Loucy (cell line): ENCODE data around the gene CUX1.
A peak's percentile ranks its signal among the peaks of the same experiment; 100 is the strongest.

Source experiments
- H2AFZ ChIP-seq: fragments of 200-600 bp; sonication (generic); 2 replicates; pipeline ENCODE4 v1.6.0; 2016; ENCODE audit warnings: antibody characterized with exemption, mild to moderate bottlenecking, low read length, moderate library complexity
- H3F3A ChIP-seq: fragments of 200-600 bp; 2 replicates; pipeline ENCODE4 v1.6.0; 2016; ENCODE audit warnings: antibody characterized with exemption, low read depth, mild to moderate bottlenecking
- H3K27me3 ChIP-seq: fragments of 200-600 bp; sonication (generic); 2 replicates; pipeline ENCODE4 v1.6.1; 2014; ENCODE audit warnings: low read length, mild to moderate bottlenecking; ENCODE audit not compliant: insufficient read depth, poor library complexity, severe bottlenecking
- H3K36me3 ChIP-seq: fragments of 200-600 bp; sonication (generic); 2 replicates; pipeline ENCODE4 v1.6.1; 2016; ENCODE audit warnings: low read length; ENCODE audit not compliant: insufficient read depth
- H3K4me1 ChIP-seq: fragments of 200-600 bp; sonication (generic); 2 replicates; pipeline ENCODE4 v1.5.1; 2014; ENCODE audit warnings: low read length, mild to moderate bottlenecking; ENCODE audit not compliant: insufficient read depth, poor library complexity, severe bottlenecking
- H3K4me2 ChIP-seq: fragments of 200-600 bp; sonication (generic); 2 replicates; pipeline ENCODE4 v1.6.0; 2014; ENCODE audit warnings: antibody characterized with exemption, low read length, low read depth, mild to moderate bottlenecking; ENCODE audit not compliant: poor library complexity, severe bottlenecking
- H3K4me3 ChIP-seq: fragments of 200-600 bp; sonication (generic); 2 replicates; pipeline ENCODE4 v1.5.1; 2014; ENCODE audit warnings: low read length, mild to moderate bottlenecking, mixed read lengths; ENCODE audit not compliant: poor library complexity, severe bottlenecking
- H3K79me2 ChIP-seq: fragments of 200-600 bp; sonication (generic); 2 replicates; pipeline ENCODE4 v1.6.1; 2014; ENCODE audit warnings: low read length; ENCODE audit not compliant: insufficient read depth
- H3K9ac ChIP-seq: fragments of 200-600 bp; sonication (generic); 2 replicates; pipeline ENCODE4 v1.6.0; 2014; ENCODE audit warnings: mild to moderate bottlenecking, low read depth, low read length, moderate library complexity; ENCODE audit not compliant: poor library complexity, severe bottlenecking
- H3K9me2 ChIP-seq: fragments of 200-600 bp; sonication (generic); replicated peaks from 2 replicates; pipeline ENCODE4 v1.6.1; 2016; ENCODE audit warnings: low read depth, low read length, mixed read lengths
- H3K9me3 ChIP-seq: fragments of 200-600 bp; sonication (generic); 2 replicates; pipeline ENCODE4 v1.6.1; 2014; ENCODE audit warnings: mild to moderate bottlenecking, antibody characterized with exemption, low read length, low read depth; ENCODE audit not compliant: insufficient read depth
- H4K20me1 ChIP-seq: fragments of 200-600 bp; sonication (generic); 2 replicates; pipeline ENCODE4 v1.6.0; 2014; ENCODE audit warnings: antibody characterized with exemption, low read length, mild to moderate bottlenecking; ENCODE audit not compliant: insufficient read depth, poor library complexity, severe bottlenecking
- EZH2phosphoT487 ChIP-seq: fragments of 200-600 bp; IDR thresholded peaks from 2 replicates; pipeline ENCODE4 v1.6.1; 2018; ENCODE audit warnings: antibody characterized with exemption, mild to moderate bottlenecking, moderate library complexity, borderline replicate concordance
- TF ChIP-seq, protein P1 (sequence below): fragments of 200-600 bp; sonication (generic); conservative IDR thresholded peaks from 2 replicates; pipeline ENCODE4 v1.5.1; 2014; ENCODE audit warnings: mild to moderate bottlenecking, antibody characterized with exemption, low read length

CUX1 gene

GRCh38 chr7:101989101-101989500 lies 171.7 kb downstream of the CUX1 start:
- peaks cover 18% of the 10 kb centered on the region for H4K20me1 ChIP-seq
- no peak overlapping the region for H3K9ac ChIP-seq
- TF ChIP-seq, protein P1, sequence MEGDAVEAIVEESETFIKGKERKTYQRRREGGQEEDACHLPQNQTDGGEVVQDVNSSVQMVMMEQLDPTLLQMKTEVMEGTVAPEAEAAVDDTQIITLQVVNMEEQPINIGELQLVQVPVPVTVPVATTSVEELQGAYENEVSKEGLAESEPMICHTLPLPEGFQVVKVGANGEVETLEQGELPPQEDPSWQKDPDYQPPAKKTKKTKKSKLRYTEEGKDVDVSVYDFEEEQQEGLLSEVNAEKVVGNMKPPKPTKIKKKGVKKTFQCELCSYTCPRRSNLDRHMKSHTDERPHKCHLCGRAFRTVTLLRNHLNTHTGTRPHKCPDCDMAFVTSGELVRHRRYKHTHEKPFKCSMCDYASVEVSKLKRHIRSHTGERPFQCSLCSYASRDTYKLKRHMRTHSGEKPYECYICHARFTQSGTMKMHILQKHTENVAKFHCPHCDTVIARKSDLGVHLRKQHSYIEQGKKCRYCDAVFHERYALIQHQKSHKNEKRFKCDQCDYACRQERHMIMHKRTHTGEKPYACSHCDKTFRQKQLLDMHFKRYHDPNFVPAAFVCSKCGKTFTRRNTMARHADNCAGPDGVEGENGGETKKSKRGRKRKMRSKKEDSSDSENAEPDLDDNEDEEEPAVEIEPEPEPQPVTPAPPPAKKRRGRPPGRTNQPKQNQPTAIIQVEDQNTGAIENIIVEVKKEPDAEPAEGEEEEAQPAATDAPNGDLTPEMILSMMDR, result no peak
- TF ChIP-seq EZH2phosphoT487, result no peak
- H3K36me3 ChIP-seq, result peaks cover 14% of the 10 kb centered on the region; the same call in 1 of the 2 replicates
- H3K9me3 ChIP-seq, result no peaks in the 10 kb centered on the region
- H3K27me3 ChIP-seq, result no peaks in the 10 kb centered on the region
- peaks cover 11% of the 10 kb centered on the region for H3K4me1 ChIP-seq
- no peak overlapping the region for H3K4me2 ChIP-seq
- no peak overlapping the region for H2AFZ ChIP-seq
- no peak overlapping the region for H3K4me3 ChIP-seq
- no peaks in the 10 kb centered on the region for H3F3A ChIP-seq
- H3K9me2 ChIP-seq, result no peaks in the 10 kb centered on the region
- H3K79me2 ChIP-seq, result peaks cover 73% of the 10 kb centered on the region; the same call in 1 of the 2 replicates

DNA sequence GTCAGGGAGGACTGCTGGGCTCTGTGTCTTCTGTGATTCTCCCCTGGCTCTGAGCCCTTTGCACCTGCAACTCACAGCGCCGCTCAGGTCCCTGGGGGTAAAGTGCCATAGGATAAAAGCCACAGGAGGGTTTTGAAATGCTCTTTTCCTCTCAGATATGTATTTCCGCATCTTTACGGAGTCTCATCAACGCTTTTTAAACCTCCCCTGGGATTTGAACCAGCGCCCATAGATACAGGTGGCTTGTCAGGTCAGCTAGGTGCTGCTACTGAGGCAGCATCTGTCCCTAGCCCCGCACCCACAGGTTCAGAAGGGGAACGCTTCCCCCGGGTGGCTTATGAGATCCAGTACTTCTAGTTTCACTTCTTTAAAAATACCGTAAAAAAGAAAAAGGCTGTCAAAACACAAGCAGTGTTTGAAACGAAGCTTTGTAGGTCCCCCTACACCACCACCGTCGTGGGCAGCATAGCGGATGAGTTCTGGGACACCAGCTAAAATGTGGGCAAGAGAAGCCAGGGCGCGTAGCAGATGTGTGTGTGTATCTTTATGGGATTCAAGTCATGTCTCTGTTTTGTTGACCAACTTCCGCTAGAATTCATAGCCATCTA lies 173.5 kb downstream of the CUX1 start:
- peaks cover 25% of the 10 kb centered on the region for H3K4me1 ChIP-seq
- no peak for TF ChIP-seq EZH2phosphoT487

GRCh38 chr7:101991860-101992259 lies 174.4 kb downstream of the CUX1 start:
- Histone ChIP-seq H3K9ac (no peak overlapping the region), H3K79me2 (peaks cover 69% of the 10 kb centered on the region; the same call in 1 of the 2 replicates), H3K36me3 (peaks cover 13% of the 10 kb centered on the region; the same call in 1 of the 2 replicates), H3F3A (no peaks in the 10 kb centered on the region), H3K4me3 (no peak overlapping the region), H3K27me3 (no peaks in the 10 kb centered on the region), H3K9me3 (no peaks in the 10 kb centered on the region), H3K9me2 (no peaks in the 10 kb centered on the region), H3K4me1 (peaks cover 28% of the 10 kb centered on the region), H3K4me2 (no peak overlapping the region), H4K20me1 (peaks cover 9% of the 10 kb centered on the region), H2AFZ (no peak overlapping the region)
- TF ChIP-seq, protein P1, result no peak

More for the DNA sequence above, 173.5 kb downstream of the CUX1 start:
- Histone ChIP-seq H3K27me3 (no peaks in the 10 kb centered on the region), H3K4me2 (peak overlapping the region; percentile 33), H3K36me3 (peaks cover 14% of the 10 kb centered on the region; the same call in 1 of the 2 replicates), H3K9me2 (no peaks in the 10 kb centered on the region), H3F3A (no peaks in the 10 kb centered on the region), H3K79me2 (peaks cover 72% of the 10 kb centered on the region; the same call in 1 of the 2 replicates), H2AFZ (no peak overlapping the region), H3K9ac (no peak overlapping the region), H3K9me3 (no peaks in the 10 kb centered on the region), H4K20me1 (peaks cover 9% of the 10 kb centered on the region), H3K4me3 (no peak overlapping the region)

DNA sequence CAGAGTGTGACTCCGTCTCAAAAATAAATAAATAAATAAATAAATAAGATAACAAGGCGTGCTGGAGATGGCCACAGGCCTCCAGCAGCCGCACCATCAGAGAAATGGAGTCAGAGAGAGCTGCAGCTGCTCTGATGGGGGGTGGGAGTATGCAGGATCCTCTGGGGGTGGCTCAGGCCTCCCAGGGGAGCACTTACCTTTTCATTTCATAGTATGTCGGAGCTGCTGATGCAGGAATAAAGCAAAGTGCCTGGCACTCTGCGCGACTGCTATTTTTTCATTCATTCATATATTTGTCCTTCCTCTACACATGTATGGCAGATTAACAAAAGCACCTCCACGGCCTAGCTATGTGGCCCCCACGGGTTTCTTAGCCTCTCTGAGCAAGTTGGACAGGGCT lies 175.9 kb downstream of the CUX1 start:
- H3K4me2 ChIP-seq, result no peak overlapping the region
- peaks cover 9% of the 10 kb centered on the region for H4K20me1 ChIP-seq
- H3K79me2 ChIP-seq, result peaks cover 73% of the 10 kb centered on the region; the same call in 1 of the 2 replicates
- H3K9ac ChIP-seq, result no peak overlapping the region
- H3K9me3 ChIP-seq, result no peaks in the 10 kb centered on the region
- H3K9me2 ChIP-seq, result no peaks in the 10 kb centered on the region
- no peak overlapping the region for H3K4me3 ChIP-seq
- H3K4me1 ChIP-seq, result peaks cover 28% of the 10 kb centered on the region
- TF ChIP-seq EZH2phosphoT487, result no peak
- TF ChIP-seq, protein P1, result no peak
- H3F3A ChIP-seq, result no peaks in the 10 kb centered on the region
- peaks cover 8% of the 10 kb centered on the region; the same call in 1 of the 2 replicates for H3K36me3 ChIP-seq
- H2AFZ ChIP-seq, result no peak overlapping the region
- H3K27me3 ChIP-seq, result no peaks in the 10 kb centered on the region
